HG03025 (cell line): ENCODE data around the gene BTD.

ENCODE experiments used
- ATAC-seq: cut with Tn5 transposase; IDR thresholded peaks from one replicate; pipeline ENCODE4 v1.9.1; 2021; ENCODE audit warnings: mild to moderate bottlenecking, moderate library complexity; ENCODE audit not compliant: unreplicated experiment, low FRiP score

Gene BTD

DNA sequence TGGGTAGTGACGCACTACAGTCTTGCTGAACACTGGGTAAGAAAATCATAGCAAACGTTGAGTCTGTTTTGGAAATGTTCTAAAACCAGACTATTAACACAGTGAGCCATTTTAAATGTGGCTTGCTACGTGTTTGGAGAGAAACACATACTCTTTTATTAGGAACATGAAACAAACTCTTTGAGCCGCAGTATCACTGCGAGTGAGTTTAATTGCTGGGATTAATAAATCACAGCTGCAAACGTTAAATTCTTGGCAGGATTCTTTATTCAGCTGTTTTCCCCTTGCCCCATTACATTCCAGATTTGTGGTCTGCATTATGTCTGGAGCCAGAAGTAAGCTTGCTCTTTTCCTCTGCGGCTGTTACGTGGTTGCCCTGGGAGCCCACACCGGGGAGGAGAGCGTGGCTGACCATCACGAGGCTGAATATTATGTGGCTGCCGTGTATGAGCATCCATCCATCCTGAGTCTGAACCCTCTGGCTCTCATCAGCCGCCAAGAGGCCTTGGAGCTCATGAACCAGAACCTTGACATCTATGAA is 33.6 kb downstream of the BTD start:
- no peak for ATAC-seq

DNA sequence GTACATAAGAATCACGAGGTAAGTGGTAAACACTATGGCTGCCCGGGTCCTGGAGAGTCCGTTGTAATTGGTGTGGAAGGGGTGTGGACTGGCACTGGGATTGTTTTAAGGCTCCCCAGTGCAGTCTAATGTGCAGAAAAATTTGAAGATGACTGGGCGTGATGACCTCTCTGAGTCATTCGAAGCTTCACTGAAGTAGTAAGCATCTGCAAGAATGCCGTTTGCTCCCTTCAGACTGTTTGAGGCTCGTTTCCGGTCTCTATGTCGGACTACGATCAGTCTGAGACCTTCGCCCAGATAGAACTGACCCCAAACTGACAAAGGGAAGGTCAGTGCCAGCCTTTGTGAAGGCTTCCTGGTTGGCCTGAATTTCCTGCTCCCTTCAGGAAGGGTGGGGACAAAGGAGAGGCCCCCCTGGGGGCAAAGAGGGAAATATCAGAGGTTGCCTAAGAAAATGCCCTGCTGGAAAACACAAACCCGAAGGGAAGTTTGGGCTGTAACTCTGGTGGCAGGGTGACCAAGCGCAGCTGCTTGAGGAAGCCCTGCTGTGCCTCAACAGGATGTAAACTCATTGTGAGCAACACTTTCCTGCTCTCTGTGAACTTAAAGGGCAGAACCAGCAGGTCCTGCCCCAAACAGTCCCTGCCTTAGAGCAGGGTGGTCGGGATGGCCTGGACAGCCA is 34.6 kb downstream of the BTD start:
- ATAC-seq, result no peak

DNA sequence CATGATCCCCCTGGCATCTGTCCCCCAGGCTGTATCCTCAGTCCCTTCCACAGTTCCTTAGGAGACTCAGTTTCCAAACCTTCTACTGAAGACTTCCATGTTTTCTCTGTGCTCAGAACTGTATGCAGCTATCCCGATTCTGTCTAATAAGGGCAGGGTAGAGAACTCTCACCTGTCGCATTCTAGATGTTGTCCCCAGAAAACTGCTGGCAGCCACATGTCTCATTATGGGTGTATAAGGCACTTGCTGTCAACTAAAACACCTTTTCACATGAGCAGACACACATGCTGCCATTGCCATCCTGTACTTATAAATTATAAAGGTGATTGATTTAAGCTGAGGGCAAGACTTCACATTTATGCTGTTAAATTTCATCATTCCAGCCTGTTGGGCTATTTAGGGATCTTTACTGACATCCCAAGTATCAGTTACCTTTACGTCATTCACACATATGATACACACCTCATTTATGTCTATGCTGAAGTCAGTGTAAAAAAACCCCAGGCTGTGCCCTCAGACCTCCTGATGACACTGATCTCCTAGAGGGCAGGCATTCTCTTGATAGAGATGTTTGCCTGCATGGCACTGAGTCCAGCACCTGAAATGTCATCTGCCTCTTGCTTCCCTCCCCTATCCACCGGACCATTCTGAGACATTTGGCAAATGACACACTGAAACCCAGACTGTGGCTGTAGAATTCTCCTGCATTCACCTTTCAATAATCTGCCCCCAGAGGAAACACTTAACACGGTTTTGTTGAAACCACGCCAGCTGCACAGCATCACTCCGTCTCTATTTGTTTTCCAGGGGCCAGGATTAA is 35.8 kb downstream of the BTD start:
- ATAC-seq, result no peak

DNA sequence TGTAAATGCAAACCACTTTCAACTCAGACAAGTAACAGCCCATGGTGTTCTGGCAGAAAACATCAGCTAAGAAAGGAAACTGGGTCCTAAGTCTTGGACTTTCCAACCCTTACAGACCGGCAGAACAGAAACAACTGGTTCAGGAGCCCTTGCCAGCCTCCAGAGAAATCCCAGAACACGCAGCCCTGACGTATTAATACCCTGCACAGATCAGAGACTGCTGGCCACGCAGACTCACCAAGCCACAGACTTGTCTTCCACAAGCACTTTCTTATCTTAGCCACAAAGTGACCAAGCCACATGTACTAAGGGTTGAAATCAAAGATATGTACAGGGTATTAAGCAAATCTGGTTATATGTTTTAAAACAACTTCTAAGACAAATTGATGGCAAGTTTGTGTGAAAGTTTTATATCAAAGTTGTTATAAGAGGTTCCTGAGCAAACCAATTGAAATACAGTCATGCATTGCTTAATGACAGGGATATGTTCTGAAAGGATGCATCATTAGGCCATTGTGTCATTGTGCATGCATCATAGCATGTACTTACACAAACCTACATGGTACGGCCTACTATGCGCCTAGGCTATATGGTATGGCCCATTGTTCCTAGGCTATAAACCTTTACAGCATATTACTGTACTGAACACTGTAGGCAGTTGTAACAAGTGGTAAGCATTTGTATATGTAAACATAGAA is 36.8 kb downstream of the BTD start:
- no peak for ATAC-seq

DNA sequence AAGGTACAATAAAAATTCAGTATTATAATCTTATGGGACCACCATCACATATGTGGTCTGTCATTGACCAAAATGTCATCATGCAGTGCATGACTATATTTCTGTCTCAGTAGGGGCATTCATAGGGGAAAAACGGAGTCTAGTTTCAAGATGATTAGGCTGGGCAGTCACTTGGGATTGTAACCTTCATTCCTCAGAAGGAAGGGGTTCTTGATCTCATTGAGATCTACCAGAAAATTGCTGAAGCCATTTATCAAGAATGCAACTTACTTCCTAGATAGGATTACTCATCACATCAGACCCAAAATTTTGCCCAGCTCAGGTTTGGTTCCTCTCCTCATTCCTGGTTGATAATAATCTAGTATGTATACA is 37.3 kb downstream of the BTD start:
- no peak for ATAC-seq

DNA sequence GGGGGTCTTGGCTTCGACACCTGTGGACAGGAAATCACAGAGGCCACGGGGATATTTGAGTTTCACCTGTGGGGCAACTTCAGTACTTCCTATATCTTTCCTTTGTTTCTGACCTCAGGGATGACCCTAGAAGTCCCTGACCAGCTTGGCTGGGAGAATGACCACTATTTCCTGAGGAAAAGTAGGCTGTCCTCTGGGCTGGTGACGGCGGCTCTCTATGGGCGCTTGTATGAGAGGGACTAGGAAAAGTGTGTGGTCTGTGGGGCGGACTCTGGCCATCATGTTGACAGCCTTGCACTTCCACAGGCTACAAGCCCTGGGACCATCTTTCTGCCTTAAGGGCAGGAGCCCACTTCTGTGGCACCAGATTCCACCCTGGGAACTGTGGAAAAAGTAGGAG is 43.7 kb downstream of the BTD start:
- no peak for ATAC-seq

- ATAC-seq, result no peak
Measured at GRCh38 chr3:15645740-15646501, 44.4 kb downstream of the BTD start.

- ATAC-seq, result no peak
Measured at GRCh38 chr3:15646851-15647511, 45.4 kb downstream of the BTD start.

DNA sequence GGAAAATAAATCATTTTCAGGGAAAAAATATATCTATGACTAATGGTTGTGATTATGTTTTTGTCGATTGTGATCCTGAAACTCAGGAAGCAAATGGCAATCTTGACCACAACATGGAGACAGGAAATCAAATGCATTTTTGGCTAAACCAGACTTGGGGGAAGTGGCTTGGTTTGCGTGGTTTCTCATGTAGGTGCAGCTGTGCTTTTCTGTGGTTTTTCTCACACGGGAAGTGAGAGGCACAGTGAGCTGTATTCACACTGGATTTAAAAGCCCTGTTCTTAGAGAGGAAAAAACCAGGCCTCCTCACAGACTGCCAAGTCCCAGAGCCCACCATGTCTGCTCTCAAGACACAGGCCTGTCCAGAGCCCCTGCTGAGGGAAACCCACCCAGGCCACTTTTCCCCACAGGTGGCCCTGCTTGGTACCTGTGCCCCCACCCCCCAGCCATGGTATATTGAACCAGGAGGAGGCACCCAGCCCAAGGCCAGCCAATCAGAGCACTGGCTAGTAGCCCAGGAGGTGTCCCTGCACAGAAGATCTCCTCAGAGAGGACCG is 46.1 kb downstream of the BTD start:
- peak; percentile 93 for ATAC-seq

GRCh38 chr3:15649341-15649740 is 47.8 kb downstream of the BTD start:
- ATAC-seq, result no peak

- ATAC-seq, result no peak
Measured at GRCh38 chr3:15649858-15650257, 48.3 kb downstream of the BTD start.

- ATAC-seq, result no peak
Measured at GRCh38 chr3:15651396-15651795, 49.9 kb downstream of the BTD start.

GRCh38 chr3:15653321-15653720 is 51.8 kb downstream of the BTD start:
- ATAC-seq, result no peak

GRCh38 chr3:15654127-15654526 is 52.6 kb downstream of the BTD start:
- ATAC-seq, result no peak

GRCh38 chr3:15654891-15655290 is 53.3 kb downstream of the BTD start:
- no peak for ATAC-seq

DNA sequence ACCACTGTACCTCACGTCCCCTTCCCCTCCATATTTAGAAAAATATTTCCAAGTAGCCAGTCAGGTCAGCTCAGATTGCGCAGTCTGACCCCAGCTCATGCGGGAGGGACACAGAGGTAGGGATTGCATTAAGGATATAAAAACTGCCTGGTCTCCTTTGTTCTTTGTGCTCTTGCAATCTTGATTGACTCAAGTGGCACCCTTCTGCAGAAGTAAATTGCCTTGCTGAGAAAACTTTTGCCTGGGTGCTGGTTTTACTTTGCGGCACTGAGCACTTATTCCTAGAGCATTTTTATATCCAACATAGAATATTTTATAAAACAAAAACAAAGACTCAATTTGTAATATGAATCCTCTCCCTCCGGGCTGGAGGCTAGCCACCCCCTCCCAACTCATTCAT is 54.8 kb downstream of the BTD start:
- ATAC-seq, result no peak

DNA sequence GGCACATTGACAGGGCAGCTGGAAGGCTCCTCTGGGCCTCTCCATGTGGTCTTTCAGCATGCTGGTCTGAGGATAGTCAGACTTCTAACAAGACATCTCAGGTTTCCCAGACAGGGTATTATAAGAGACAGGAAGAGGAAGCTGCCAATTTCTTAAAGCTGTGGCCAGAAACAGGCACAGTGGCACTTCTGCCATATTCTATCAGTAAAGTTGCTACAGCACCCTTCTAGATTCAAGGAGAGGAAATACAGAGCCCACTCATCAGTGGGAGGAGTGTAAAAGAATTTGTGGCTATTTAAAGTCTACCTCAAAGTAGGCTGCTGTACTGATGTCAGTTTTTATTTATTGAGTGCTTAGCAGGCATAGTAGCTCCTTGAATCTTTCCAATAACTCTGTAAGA is 55.5 kb downstream of the BTD start:
- ATAC-seq, result no peak

DNA sequence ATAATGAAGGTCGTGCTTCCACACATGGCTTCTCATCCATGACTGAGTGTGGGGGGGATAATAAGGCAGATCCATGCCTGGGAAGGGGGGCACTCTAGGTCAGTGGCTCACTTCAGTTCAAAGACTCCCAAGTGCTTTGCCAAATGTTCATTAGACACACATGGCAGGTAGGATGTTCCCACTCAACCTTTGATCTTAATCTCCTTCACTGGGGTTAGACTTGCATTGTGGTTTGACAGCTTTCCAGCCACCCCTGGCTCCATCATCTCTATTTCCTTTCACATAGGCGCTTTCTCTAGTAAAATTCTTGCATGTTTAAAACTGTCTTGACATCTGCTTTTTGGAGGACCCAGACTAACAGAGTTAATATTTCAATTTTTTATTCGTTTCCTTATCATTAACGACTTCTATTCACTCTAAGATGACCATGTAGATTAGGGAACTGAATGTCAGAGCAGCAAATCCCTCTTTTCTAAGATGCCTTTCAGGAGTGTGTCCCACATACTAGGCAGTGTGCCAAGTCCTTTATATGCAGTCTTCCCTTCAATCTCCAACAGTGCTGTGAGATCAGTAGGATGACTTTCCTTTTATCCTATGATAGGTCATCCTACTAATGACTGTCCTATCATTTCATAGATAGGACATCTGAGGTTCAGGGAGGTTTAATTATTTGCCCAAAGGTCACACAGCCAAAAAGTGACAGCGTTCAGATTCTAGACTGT is 57.9 kb downstream of the BTD start:
- no peak for ATAC-seq
